Right cardiac atrium (tissue), 5 donors: Measurements from ENCODE around the gene CACTIN. TPM values are rescaled to one million over a fixed set of nuclear protein-coding genes. Genes with fewer than 3 reads are reported as not detected.
A peak's percentile ranks its signal among the peaks of the same experiment; 100 is the strongest.

ENCODE experiments used
- ATAC-seq, 2 donors: fragments of 200-7000 bp; cut with Tn5 transposase; one replicate each; pipeline versions ENCODE4 v1.8.0 to v1.9.1; 2020; ENCODE audit warnings: moderate library complexity in 2 of 2, mild to moderate bottlenecking in 1 of 2
- DNase-seq, 3 donors: peaks; one replicate each; pipeline ENCODE4 v3.0.0-alpha.2; 2020
- H3K27ac ChIP-seq: one replicate; pipeline ENCODE4 v1.5.1; 2013; ENCODE audit warnings: mild to moderate bottlenecking, low read length, control low read depth, moderate library complexity
- H3K27me3 ChIP-seq: one replicate; pipeline ENCODE4 v1.6.1; 2013; ENCODE audit not compliant: control insufficient read depth, insufficient read depth
- H3K4me1 ChIP-seq: one replicate; pipeline ENCODE4 v1.6.1; 2013; ENCODE audit warnings: low read length; ENCODE audit not compliant: control insufficient read depth, insufficient read depth
- H3K4me3 ChIP-seq: one replicate; pipeline ENCODE4 v1.5.1; 2013; ENCODE audit warnings: low read length, control low read depth
- H3K9me3 ChIP-seq: one replicate; pipeline ENCODE4 v1.6.1; 2013; ENCODE audit warnings: low read length; ENCODE audit not compliant: control insufficient read depth
- WGBS: extraction: QIAGEN DNeasy Blood & Tissue Kit; methylation state at CpG from one replicate; pipeline ENCODE4 v1.1.7; 2013; 5-methylcytosine and 5-hydroxymethylcytosine counted together
- intact Hi-C, 4 donors: fragments of 100-400 bp; cut with DNase I; formaldehyde crosslinking; loops; one replicate each; pipeline versions ENCODE4 v1.11.0 to v1.14.0; 2022 to 2023
- long read RNA-seq, 4 donors: library from polyadenylated mRNA; unstranded; transcript quantifications; one replicate each; pipeline ENCODE4 v2.0.0, GENCODE V29; 2020 to 2021
- polyA plus RNA-seq: library from polyadenylated mRNA; stranded (reverse); fragments of 200-250 nt; gene quantifications from one replicate; pipeline ENCODE4 v1.2.3, GENCODE V29; 2013
- total RNA-seq, 4 donors: library from RNA; stranded (reverse); fragmentation: NEBNext Ultra II Directional; extraction: Animal tissue kit (Norgen Biotek cat#: 25700); gene quantifications; one replicate each; pipeline ENCODE4 v1.2.1, GENCODE V29; 2021
- donor health status: healthy with polysubstance abuse.
- donor health status: DM: no; HTN: yes; CAD: no.
- donor health status: DM: no; HTN: no; CAD: no.
- donor health status: DM: no; HTN: yes; CAD: no; lungs with severe emphysema.
- donor health status: DM: yes; HTN: yes; CAD: no.

Gene CACTIN
- total RNA-seq (10 to 100 TPM; 13.8 to 17.8 (median 14.4) TPM), polyA plus RNA-seq (13.5 TPM)
- long read RNA-seq, donor 1, transcript CACTIN-203 (10 exons, 3,612 nt) = major isoform, 24 of 39 reads
- long read RNA-seq, donor 1, partial matches to known transcripts = 4 of 39 reads
- long read RNA-seq, donor 1, other reads (novel, unspliced or antisense) = 11 of 39 reads
- long read RNA-seq, donor 2, transcript CACTIN-203 (10 exons, 3,612 nt) = major isoform, 16 of 37 reads
- long read RNA-seq, donor 2, partial matches to known transcripts = 9 of 37 reads
- long read RNA-seq, donor 2, other reads (novel, unspliced or antisense) = 11 of 37 reads
- long read RNA-seq, donor 3 = 0 reads
- long read RNA-seq, donor 4, transcript CACTIN-203 (10 exons, 3,612 nt) = major isoform, 11 of 19 reads
- long read RNA-seq, donor 4, partial matches to known transcripts = 2 of 19 reads
- long read RNA-seq, donor 4, other reads (novel, unspliced or antisense) = 6 of 19 reads

GRCh38 chr19:3626473-3627350 lies at the start of gene CACTIN:
CACTIN (minus strand) TSS chr19:3626790; CDS start chr19:3626762, 28 bp downstream.
- ATAC-seq (peak; percentile 97 to 98), DNase-seq (peak; percentile 99 to 100 (median 100))
- no peaks in the 10 kb centered on the region for H3K4me1 ChIP-seq
- H3K4me3 ChIP-seq = peak within 1 kb of the TSS; percentile 46
- intact Hi-C loops = loop anchor here in 1 of 4 donors (10.0 kb wide), 1 partner anchor 52 kb away; the partner anchor contains the start of gene HMG20B
- H3K27ac ChIP-seq = peak within 1 kb of the TSS; percentile 86
- H3K9me3 ChIP-seq = no peaks in the 10 kb centered on the region
- H3K27me3 ChIP-seq = no peaks in the 10 kb centered on the region
- under 1% methylated on average over 80 of the region's 80 CpGs for WGBS

GRCh38 chr19:3674784-3675543 lies 48.4 kb upstream of the CACTIN start:
- H3K27me3 ChIP-seq = no peaks in the 10 kb centered on the region
- no peaks in the 10 kb centered on the region for H3K9me3 ChIP-seq
- DNase-seq = no peak
- H3K4me1 ChIP-seq = peaks cover 5% of the 10 kb centered on the region
- H3K4me3 ChIP-seq = no peak overlapping the region
- ATAC-seq = no peak
- intact Hi-C loops = no loop called here
- WGBS = 80% methylated on average over 13 of the region's 13 CpGs
- H3K27ac ChIP-seq = no peak overlapping the region

- Histone ChIP-seq H3K9me3 (no peaks in the 10 kb centered on the region), H3K4me3 (no peak overlapping the region), H3K27ac (no peak overlapping the region), H3K4me1 (peaks cover 7% of the 10 kb centered on the region), H3K27me3 (no peaks in the 10 kb centered on the region)
- DNase-seq = peak in 1 of 3 donors; percentile 19
- intact Hi-C loops = no loop called here
- ATAC-seq = no peak
- 93% methylated on average over 34 of the region's 34 CpGs for WGBS
These were observed 47.2 kb upstream of the CACTIN start for GRCh38 chr19:3673506-3674439.

GRCh38 chr19:3672993-3673392 lies 46.4 kb upstream of the CACTIN start:
- Histone ChIP-seq H3K9me3 (no peaks in the 10 kb centered on the region), H3K27ac (no peak overlapping the region), H3K4me1 (peaks cover 7% of the 10 kb centered on the region), H3K27me3 (no peaks in the 10 kb centered on the region), H3K4me3 (no peak overlapping the region)
- intact Hi-C loops = no loop called here
- DNase-seq (peak in 1 of 3 donors; percentile 21), ATAC-seq (no peak)
- 87% methylated on average over 13 of the region's 13 CpGs for WGBS

DNA sequence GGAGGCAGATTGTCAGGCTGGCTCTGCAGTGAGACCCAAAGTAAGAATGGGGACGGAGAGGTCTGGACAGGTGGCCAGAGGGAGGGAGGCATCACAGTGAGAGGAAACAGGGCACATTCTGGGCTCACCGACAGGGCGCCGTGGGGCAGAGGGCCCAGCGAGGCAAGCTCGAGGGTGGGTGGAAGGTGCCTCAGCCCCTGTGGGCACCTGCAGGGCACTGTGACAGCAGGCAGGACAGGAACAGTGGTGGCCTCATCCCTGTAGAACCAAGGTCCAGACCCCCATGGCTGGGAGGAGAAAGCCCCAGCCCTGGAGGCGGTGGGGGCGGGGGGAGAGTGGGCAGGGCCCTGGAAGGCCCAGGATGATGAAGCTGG lies 46.0 kb upstream of the CACTIN start:
- DNase-seq (no peak), ATAC-seq (no peak)
- Histone ChIP-seq H3K9me3 (no peaks in the 10 kb centered on the region), H3K4me1 (peaks cover 7% of the 10 kb centered on the region), H3K27me3 (no peaks in the 10 kb centered on the region), H3K27ac (peak overlapping the region; percentile 94), H3K4me3 (no peak overlapping the region)
- intact Hi-C loops = no loop called here
- WGBS = 88% methylated on average over 8 of the region's 8 CpGs

DNA sequence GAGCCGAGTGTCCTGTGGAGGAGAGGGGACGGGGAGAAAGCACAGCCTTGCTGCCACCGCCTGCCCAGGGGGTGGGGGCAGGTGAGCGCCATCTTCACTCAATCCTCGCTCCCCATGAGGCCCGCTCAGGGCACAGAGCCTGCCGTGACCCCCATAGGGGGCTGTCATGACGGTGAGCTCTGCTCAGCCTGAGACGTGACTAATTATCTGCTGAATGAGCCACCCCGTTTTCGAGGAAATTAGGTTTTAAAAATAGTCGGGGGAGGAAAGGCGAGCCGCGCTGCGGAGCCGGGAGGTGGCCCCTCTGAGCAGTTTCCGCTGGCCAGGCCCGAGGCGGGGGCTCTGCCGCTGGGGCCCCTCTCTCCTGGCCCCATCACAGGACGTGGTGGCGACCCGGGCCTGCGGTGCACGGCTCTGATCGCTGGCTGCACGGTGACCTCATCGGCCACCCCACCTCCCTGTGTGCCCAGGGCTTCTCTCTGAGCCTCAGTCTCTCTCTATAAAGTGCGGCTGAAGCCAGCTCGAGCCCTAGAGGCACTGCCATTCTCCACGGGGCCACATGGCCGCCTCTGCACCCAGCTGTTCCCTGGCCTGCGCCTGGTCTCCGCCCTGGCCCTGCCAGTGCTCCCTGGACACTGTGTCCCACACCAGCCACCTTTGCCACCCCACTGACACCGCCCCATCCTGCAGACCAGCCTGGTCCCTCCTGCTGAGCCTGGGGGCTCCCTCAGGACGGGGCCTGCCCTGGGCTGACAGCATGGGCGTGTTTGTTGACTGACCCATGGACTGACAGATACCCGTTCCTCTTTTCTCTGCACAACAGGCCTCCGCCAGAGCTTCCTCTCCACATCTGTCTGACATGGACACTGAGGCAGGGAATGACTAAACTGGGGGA lies 45.3 kb upstream of the CACTIN start:
- WGBS = 33% methylated on average over 40 of the region's 40 CpGs
- Histone ChIP-seq H3K4me1 (peaks cover 7% of the 10 kb centered on the region), H3K4me3 (no peak overlapping the region), H3K27ac (peak overlapping the region; percentile 94), H3K27me3 (no peaks in the 10 kb centered on the region), H3K9me3 (no peaks in the 10 kb centered on the region)
- intact Hi-C loops = no loop called here
- ATAC-seq = peak in 1 of 2 donors; percentile 21
- peak in 2 of 3 donors; percentile 56 to 62 for DNase-seq

DNA sequence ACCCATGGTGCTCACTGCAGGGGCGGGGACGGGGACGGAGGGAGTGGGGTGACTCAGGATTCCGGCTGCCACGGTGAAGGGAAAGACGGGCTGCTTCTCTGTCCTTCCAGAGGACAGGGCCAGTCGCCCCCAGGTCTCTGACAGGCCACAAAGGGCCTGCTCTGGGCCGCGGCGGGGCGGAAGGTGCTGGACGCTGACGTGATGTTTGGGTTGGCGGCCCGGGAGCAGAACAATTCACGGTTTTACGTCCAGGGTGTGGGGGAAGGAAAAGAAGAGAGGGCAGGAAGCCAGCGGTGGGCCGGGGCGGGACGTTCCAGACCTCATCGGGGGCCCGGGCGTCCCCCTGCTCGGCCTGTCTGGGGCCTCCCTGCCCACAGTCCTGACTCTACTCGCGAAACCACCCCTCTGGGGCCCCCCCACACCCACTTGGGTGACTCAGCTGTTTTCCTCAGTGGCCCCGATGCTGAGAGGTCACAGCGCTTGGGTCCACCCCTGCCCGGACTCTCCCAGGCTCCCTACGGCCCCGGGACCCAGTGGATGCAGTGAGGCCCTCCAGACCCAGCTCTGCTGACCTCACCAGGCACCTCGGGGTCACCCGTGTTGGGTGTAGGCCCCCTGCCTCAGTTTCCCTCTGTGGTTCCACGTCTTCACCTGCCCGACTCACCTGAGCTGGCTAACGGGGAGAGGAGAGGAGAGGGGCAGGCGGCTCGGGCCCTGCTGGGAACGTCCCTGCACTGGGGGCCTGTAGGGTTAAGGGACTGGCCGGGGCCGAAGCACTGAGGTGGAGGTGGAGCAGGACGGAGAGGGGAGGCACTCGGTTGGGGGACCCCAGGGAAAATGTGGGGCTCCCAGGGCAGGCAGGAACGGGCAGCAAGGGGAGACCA lies 44.4 kb upstream of the CACTIN start:
- no peaks in the 10 kb centered on the region for H3K9me3 ChIP-seq
- 23% methylated on average over 45 of the region's 45 CpGs for WGBS
- H3K4me1 ChIP-seq = peaks cover 7% of the 10 kb centered on the region
- no peaks in the 10 kb centered on the region for H3K27me3 ChIP-seq
- H3K4me3 ChIP-seq = no peak overlapping the region
- DNase-seq (peak; percentile 94 to 95 (median 95)), ATAC-seq (peak; percentile 82 to 85)
- intact Hi-C loops = no loop called here
- H3K27ac ChIP-seq = peak overlapping the region; percentile 94

- 26% methylated on average over 33 of the region's 33 CpGs for WGBS
- H3K27ac ChIP-seq = peak overlapping the region; percentile 94
- ATAC-seq = peak; percentile 82 to 84
- peaks cover 7% of the 10 kb centered on the region for H3K4me1 ChIP-seq
- no peaks in the 10 kb centered on the region for H3K27me3 ChIP-seq
- intact Hi-C loops = loop anchor here in 3 of 4 donors (2.0 to 5.0 kb wide), 2 partner anchors 31 to 32 kb away; partner anchors contain the start of gene PIP5K1C (in 3 of the 3)
- no peaks in the 10 kb centered on the region for H3K9me3 ChIP-seq
- H3K4me3 ChIP-seq = no peak overlapping the region
- DNase-seq = peak; percentile 91 to 94 (median 92)
These were observed 43.6 kb upstream of the CACTIN start for GRCh38 chr19:3669947-3670795.
